Spinal cord (tissue), 10 donors: Measurements from ENCODE around the gene SPTBN4. TPM values are rescaled to one million over a fixed set of nuclear protein-coding genes. Genes with fewer than 3 reads are reported as not detected.
"Not testable (repeated sequence)": the region's sequence is repeated elsewhere in the genome, so short reads cannot be mapped to it uniquely, and the experiment has no call there.

Source experiments
- DNase-seq, 6 donors: peaks; one replicate each; pipeline versions ENCODE4 v3.0.0 to v3.0.0-alpha.2; 2013 to 2015; ENCODE audit warnings: low spot score in 6 of 6, low read depth in 4 of 6
- H3K27ac ChIP-seq: one replicate; pipeline ENCODE4 v1.5.1; 2013; ENCODE audit warnings: low read depth, low read length, control low read depth
- H3K27me3 ChIP-seq: one replicate; pipeline ENCODE4 v1.6.1; 2013; ENCODE audit warnings: low read length; ENCODE audit not compliant: control insufficient read depth, insufficient read depth
- H3K36me3 ChIP-seq: one replicate; pipeline ENCODE4 v1.6.1; 2013; ENCODE audit warnings: low read length; ENCODE audit not compliant: control insufficient read depth, insufficient read depth
- H3K4me1 ChIP-seq: one replicate; pipeline ENCODE4 v1.6.1; 2013; ENCODE audit warnings: low read length; ENCODE audit not compliant: control insufficient read depth, insufficient read depth
- H3K4me3 ChIP-seq: one replicate; pipeline ENCODE4 v1.5.1; 2013; ENCODE audit warnings: low read depth, low read length, control low read depth
- H3K9me3 ChIP-seq: one replicate; pipeline ENCODE4 v1.6.1; 2013; ENCODE audit warnings: low read length; ENCODE audit not compliant: control insufficient read depth, insufficient read depth
- WGBS: methylation state at CpG from one replicate; pipeline ENCODE4 v1.1.5; 2013; ENCODE audit warnings: missing lambda C conversion rate; ENCODE audit not compliant: insufficient coverage; 5-methylcytosine and 5-hydroxymethylcytosine counted together
- polyA plus RNA-seq, 2 donors: library from polyadenylated mRNA; unstranded; fragments of 120-200 nt; gene quantifications; one replicate each; pipeline ENCODE4 v1.2.1, GENCODE V29; 2013; ENCODE audit not compliant: insufficient read length in 2 of 2
- total RNA-seq, 2 donors: library from RNA; depleted of rRNA in 1 of 2; stranded (reverse); fragments of 120-200 nt in 1 of 2; fragments of >200 nt in 1 of 2; gene quantifications; one replicate each; pipeline versions ENCODE4 v1.2.3 to v1.2.4, GENCODE V29; 2013 to 2014
- donor health status: healthy.

Gene SPTBN4
- total and polyA plus RNA-seq, 4 donors: 13.9 to 43.8 (median 28.1) TPM

- Histone ChIP-seq H3K4me3 (no peak overlapping the region), H3K36me3 (peaks cover 64% of the 10 kb centered on the region), H3K27me3 (no peaks in the 10 kb centered on the region), H3K27ac (no peak overlapping the region), H3K9me3 (no peaks in the 10 kb centered on the region), H3K4me1 (peaks cover 14% of the 10 kb centered on the region)
- WGBS: 96% methylated on average over 14 of the region's 14 CpGs
- DNase-seq: no peak
Observed at GRCh38 chr19:40586611-40587010, 119.8 kb downstream of the SPTBN4 start.

GRCh38 chr19:40588110-40588854 is 121.5 kb downstream of the SPTBN4 start:
- H3K4me3 ChIP-seq: no peak overlapping the region
- peaks cover 49% of the 10 kb centered on the region for H3K36me3 ChIP-seq
- DNase-seq: no peak
- H3K4me1 ChIP-seq: peaks cover 5% of the 10 kb centered on the region
- H3K27ac ChIP-seq: no peak overlapping the region
- 94% methylated on average over 19 of the region's 19 CpGs for WGBS
- H3K27me3 ChIP-seq: no peaks in the 10 kb centered on the region
- H3K9me3 ChIP-seq: no peaks in the 10 kb centered on the region

- 92% methylated on average over 6 of the region's 9 CpGs for WGBS
- no peak overlapping the region for H3K4me3 ChIP-seq
- peaks cover 45% of the 10 kb centered on the region for H3K36me3 ChIP-seq
- H3K27me3 ChIP-seq: no peaks in the 10 kb centered on the region
- no peak for DNase-seq
- H3K27ac ChIP-seq: no peak overlapping the region
- H3K9me3 ChIP-seq: no peaks in the 10 kb centered on the region
- peaks cover 5% of the 10 kb centered on the region for H3K4me1 ChIP-seq
Observed at GRCh38 chr19:40588926-40589569, 122.2 kb downstream of the SPTBN4 start.

DNA sequence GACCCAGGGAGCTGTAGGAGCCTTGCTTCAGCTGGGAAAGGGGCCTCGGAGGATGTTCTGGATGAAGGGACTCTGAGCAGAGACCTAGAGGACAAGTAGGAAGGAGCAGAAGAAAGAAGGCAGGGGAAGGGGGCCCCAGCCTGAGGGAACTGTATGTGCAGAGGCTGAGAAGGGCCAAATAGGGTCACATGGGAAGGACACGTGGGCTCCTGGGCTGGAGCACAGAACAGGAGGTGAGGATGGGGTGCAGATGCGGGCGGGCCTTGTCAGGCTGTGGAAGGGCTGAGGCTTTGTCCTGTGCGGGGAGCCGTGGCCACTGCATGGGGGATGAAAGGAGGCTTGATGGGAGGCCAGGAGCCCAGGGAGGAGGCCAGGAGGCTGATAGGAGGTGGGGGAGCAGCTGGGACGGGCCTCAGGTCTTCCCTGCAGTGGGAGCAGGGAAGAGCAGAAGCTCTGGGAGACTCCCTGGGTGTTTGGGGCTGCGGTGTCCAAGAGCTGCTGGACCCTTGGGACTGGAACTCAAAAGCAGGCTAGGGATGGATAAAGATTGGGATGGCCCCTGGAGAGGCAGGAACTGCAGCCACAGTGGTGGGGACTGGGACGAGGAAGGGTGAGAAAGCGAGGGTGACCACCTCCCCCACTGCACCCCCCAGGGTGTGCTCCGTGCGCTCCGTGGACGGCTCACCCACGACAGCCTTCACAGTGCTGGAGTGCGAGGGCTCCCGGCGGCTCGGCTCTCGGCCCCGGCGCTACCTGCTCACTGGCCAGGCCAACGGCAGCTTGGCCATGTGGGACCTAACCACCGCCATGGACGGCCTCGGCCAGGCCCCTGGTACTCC is 123.0 kb downstream of the SPTBN4 start:
- peaks cover 45% of the 10 kb centered on the region for H3K36me3 ChIP-seq
- H3K4me1 ChIP-seq: peaks cover 12% of the 10 kb centered on the region
- no peaks in the 10 kb centered on the region for H3K9me3 ChIP-seq
- WGBS: 89% methylated on average over 26 of the region's 26 CpGs
- DNase-seq: no peak
- no peaks in the 10 kb centered on the region for H3K27me3 ChIP-seq
- no peak overlapping the region for H3K27ac ChIP-seq
- H3K4me3 ChIP-seq: no peak overlapping the region

DNA sequence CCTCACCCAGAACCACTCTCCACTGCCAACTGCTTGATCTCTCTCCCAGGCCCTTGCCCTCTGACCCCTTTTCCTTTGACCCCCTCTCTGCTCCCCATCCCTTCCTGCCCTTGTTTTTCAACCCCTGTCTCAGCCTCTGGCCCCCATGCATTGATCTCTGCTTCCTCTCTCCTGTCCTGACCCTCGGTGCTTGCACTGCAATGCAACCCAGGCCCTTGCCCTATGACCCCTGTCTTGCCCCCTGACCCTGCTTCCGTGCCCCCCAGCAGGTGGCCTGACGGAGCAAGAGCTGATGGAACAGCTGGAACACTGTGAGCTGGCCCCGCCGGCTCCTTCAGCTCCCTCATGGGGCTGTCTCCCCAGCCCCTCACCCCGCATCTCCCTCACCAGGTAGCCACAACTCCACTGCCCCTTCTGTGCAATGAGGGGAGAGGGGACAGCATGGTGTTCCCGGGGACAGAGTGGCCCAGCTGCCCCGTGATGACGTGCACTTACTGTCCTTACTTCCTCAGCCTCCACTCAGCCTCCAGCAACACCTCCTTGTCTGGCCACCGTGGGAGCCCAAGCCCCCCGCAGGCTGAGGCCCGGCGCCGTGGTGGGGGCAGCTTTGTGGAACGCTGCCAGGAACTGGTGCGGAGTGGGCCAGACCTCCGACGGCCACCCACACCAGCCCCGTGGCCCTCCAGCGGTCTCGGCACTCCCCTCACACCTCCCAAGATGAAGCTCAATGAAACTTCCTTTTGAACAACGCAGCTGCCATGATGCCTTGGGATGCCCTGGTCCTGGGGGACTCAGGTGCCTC is 123.9 kb downstream of the SPTBN4 start:
- Histone ChIP-seq H3K36me3 (peaks cover 45% of the 10 kb centered on the region), H3K9me3 (no peaks in the 10 kb centered on the region), H3K27me3 (peaks cover 4% of the 10 kb centered on the region), H3K4me1 (peaks cover 16% of the 10 kb centered on the region), H3K27ac (no peak overlapping the region), H3K4me3 (no peak overlapping the region)
- 61% methylated on average over 18 of the region's 22 CpGs for WGBS
- no peak for DNase-seq

DNA sequence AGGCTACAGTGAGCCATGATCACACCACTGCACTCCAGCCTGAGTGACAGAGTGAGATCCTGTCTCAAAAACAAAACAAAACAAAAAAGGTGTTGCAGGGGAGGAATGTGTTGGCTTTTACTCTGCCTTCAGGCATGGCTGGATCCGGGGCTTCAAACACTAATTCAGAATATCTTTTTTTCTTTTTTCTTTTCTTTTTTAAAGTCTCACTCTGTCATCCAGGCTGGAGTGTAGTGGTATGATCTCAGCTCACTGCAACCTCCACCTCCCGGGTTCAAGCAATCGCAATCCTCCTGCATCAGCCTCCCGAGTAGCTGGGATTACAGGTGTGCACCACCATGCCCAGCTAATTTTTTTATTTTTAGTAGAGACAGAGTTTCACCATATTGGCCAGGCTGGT is 124.9 kb downstream of the SPTBN4 start:
- peaks cover 36% of the 10 kb centered on the region for H3K36me3 ChIP-seq
- H3K4me3 ChIP-seq: not testable (repeated sequence)
- no CpG with 5 or more reads among the region's 4 CpGs for WGBS

DNA sequence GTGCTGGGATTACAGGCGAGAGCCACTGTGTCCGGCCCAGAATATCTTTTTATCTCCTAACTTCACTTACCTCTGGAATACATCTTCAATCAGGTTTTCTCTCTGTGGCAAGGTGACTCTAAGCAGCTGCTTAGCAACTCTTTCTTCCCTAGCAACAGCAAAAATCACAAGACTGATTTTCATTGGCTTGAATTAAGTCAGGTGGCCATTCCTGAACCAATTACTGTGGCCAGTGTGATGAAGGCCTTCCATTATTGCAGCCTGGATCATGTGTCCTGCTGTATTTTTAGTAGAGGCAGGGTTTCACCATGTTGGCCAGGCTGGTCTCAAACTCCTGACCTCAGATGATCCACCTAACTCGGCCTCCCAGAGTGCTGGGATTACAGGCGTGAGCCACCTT is 125.4 kb downstream of the SPTBN4 start:
- no peak overlapping the region for H3K4me3 ChIP-seq
- WGBS: 80% methylated on average over 2 of the region's 4 CpGs
- peak in 2 of 6 donors; percentile 66 to 89 for DNase-seq
- no peaks in the 10 kb centered on the region for H3K9me3 ChIP-seq
- no peak overlapping the region for H3K27ac ChIP-seq
- H3K27me3 ChIP-seq: peaks cover 13% of the 10 kb centered on the region
- peaks cover 23% of the 10 kb centered on the region for H3K4me1 ChIP-seq
- peaks cover 32% of the 10 kb centered on the region for H3K36me3 ChIP-seq

More for the DNA sequence above, 124.9 kb downstream of the SPTBN4 start:
- H3K9me3 ChIP-seq, DNase-seq, H3K27ac ChIP-seq: not testable (repeated sequence)
- Histone ChIP-seq H3K4me1 (peaks cover 20% of the 10 kb centered on the region), H3K27me3 (peaks cover 10% of the 10 kb centered on the region)

DNA sequence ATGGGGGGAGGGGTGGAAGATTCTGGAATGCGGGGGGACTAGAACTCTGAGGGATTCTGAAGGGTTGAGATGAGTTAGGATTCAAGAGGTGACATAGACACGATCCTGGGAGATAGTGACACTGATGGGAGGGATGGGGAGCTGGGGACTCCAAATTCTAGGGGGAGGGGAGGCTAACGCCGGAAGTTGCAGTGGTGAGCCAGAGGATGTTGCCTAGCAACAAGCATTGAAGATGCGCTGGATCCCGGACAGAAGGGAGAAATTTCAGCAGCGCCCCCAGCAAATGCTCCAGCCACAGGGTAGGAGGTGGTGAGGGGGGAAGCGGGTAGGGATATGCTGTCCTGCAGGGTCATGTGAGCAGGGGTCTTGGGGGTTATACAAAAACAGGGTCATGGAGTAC is 127.5 kb downstream of the SPTBN4 start:
- peak overlapping the region; percentile 29 for H3K4me3 ChIP-seq
- H3K27ac ChIP-seq: no peak overlapping the region
- no peaks in the 10 kb centered on the region for H3K9me3 ChIP-seq
- 11% methylated on average over 8 of the region's 8 CpGs for WGBS
- peaks cover 43% of the 10 kb centered on the region for H3K4me1 ChIP-seq
- peaks cover 31% of the 10 kb centered on the region for H3K27me3 ChIP-seq
- H3K36me3 ChIP-seq: peaks cover 18% of the 10 kb centered on the region
- DNase-seq: peak in 3 of 6 donors; percentile 52 to 94 (median 85)

DNA sequence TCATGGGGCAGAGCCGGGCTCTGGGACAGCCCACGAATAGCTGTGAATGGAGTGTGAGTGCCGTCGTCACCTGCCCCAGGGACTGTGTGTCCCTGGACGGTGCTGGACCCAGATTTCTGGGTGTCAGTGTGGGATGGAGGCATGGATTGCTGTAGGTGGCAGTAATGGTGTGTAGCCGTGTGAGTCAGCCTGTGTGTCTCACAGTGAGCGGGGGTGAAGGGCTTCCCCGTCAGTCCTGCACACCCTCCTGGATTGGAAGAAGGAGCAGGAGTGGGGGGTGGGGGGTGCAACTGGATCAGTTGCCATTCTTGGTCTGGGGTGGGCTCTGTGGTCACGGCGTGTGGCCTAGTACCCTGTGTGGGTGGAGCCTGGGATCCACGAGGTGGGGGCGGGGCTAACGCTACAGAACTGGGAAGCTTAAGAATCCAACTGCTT is 127.9 kb downstream of the SPTBN4 start:
- Histone ChIP-seq H3K9me3 (no peaks in the 10 kb centered on the region), H3K4me3 (peak overlapping the region; percentile 29), H3K27me3 (peaks cover 35% of the 10 kb centered on the region), H3K4me1 (peaks cover 47% of the 10 kb centered on the region), H3K36me3 (peaks cover 19% of the 10 kb centered on the region), H3K27ac (no peak overlapping the region)
- DNase-seq: peak in 1 of 6 donors; percentile 59
- 20% methylated on average over 13 of the region's 13 CpGs for WGBS
